ENCODE data around the gene APOL6. TPM values are rescaled to one million over a fixed set of nuclear protein-coding genes. Genes with fewer than 3 reads are reported as not detected.

Gene APOL6
- polyA plus RNA-seq, 4 donors, result 3.4 to 4.7 (median 3.6) TPM

- DNase-seq (ENCODE audit: low read depth in 4 of 4, low spot score in 2 of 4), result no peak
Measured at GRCh38 chr22:35711336-35711735, 63.1 kb downstream of the APOL6 start.

- DNase-seq (ENCODE audit: low read depth in 4 of 4, low spot score in 2 of 4), result no peak
Measured at GRCh38 chr22:35712672-35713071, 64.4 kb downstream of the APOL6 start.

GRCh38 chr22:35717572-35717971, 69.3 kb downstream of the APOL6 start, which contains the start of gene APOL5:
Gene APOL5 (plus strand): TSS chr22:35717872. CDS start chr22:35717872, 0 bp downstream.
- DNase-seq (ENCODE audit: low read depth in 4 of 4, low spot score in 2 of 4), result no peak

Other genes with a start within 250 kb of the APOL6 start
- 10 to 100 TPM; 59.0 to 87.2 (median 71.4) TPM for gene MCM5, start 248.3 kb upstream of the APOL6 start, polyA plus RNA-seq (ENCODE audit: insufficient read length in 4 of 4)
- gene RASD2, start 107.6 kb upstream of the APOL6 start, polyA plus RNA-seq (ENCODE audit: insufficient read length in 4 of 4), result 1 to 10 TPM; 1.5 to 2.9 (median 2.1) TPM
- gene MB, start 31.1 kb upstream of the APOL6 start, polyA plus RNA-seq (ENCODE audit: insufficient read length in 4 of 4), result under 1 TPM in 1 of 4 donors, not detected in 3; 0.21 TPM
- under 1 TPM in 1 of 4 donors, not detected in 3; 0.10 TPM for gene APOL5, start 69.4 kb downstream of the APOL6 start, polyA plus RNA-seq (ENCODE audit: insufficient read length in 4 of 4)